Activated naive CD4-positive, alpha-beta T cell (primary cell): Measurements from ENCODE around the gene ARHGEF10L.
A peak's percentile ranks its signal among the peaks of the same experiment; 100 is the strongest.

Experiments used
- DNase-seq, 4 experiments: peaks; one replicate each; lab custom pipeline; 2025; lab: John Stamatoyannopoulos, UW

The ARHGEF10L gene

DNA sequence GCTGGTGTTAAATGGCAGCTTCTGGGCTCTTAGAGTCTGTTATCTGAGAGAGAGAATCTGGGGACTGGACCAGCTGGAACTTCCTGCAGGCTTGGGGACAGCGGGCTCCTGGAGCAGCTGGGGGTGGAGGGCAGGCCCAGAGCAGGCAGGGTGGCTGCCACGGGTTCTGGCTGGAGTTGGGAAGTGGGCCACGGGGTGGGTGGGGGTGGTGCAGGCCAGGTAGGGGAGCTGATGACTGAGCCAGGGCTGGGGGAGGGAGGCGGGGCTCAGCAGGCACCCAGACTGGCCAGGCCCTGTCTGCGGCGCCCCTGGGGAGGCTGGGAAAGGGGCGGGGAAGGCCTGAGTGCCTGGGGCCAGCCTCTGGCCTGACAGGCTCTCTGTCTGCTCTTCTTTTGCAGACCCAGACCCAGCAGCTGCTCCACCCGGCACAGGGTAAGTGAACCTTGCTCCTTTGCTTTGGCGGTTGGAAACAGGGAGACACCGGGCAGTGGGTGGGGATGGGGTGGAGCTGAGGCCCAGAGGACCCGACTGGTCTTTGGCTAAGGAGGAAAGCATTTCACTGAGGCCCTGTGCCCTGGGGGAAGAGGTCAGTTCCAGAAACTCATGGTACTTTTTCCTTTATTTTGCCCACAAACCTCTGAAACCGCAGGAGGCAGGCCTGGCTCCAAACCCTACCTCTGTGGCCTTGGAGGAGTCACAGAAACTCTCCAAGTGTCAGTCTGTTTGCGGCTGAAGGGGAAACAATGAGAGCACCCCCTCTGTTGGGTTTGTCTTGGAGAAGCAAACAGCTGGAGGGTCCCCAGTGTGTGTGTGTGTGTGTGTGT is 48.8 kb downstream of the ARHGEF10L start:
- no peak for DNase-seq

DNA sequence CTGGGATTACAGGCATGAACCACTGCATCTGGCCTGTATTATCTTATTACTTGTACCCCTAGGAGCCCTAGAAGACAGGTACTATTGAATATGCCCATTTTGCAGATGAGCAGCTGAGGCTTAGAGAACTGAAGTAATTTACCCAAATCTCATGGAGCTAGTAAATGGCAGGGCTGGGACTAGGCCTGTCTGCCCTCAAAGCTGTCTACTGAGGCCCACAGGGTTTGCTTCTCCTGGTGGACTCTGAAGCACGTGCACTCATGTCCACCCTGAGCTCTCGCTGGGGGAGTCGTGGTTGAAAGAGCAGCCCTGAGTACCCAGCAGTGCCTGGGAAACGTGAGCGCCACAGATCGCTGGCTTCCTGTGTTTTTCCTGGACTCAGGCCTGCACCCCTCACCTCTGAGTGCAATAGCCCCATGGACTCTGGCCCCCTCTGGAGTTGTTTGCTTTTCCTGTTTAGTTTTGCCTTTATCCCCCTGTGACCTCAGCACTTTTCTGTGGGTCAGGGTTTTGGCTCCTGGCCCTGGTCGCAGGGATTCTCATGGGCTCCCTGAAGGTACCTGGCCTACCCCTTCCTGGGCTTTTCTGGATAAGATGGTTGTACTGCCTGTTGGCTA is 52.4 kb downstream of the ARHGEF10L start:
- no peak for DNase-seq

DNA sequence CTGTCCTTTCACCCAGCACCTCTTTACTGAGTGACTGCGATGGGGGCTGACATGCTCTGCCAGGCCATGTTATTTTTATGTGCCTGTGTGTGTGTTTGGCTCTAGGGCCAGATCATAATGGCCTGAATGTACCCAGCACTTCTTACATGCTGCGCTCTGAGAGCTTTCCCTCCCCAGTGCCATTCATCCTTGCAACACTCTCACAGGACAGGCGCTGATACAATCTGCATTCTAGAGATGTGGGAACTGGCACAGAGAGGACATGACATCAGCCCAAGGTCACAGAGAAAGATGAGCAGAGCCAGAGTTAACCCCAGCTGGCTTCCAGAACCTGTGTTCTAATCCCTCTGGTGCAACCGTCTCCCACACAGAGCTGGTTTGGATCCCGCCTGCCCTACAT is 54.5 kb downstream of the ARHGEF10L start:
- DNase-seq: no peak

DNA sequence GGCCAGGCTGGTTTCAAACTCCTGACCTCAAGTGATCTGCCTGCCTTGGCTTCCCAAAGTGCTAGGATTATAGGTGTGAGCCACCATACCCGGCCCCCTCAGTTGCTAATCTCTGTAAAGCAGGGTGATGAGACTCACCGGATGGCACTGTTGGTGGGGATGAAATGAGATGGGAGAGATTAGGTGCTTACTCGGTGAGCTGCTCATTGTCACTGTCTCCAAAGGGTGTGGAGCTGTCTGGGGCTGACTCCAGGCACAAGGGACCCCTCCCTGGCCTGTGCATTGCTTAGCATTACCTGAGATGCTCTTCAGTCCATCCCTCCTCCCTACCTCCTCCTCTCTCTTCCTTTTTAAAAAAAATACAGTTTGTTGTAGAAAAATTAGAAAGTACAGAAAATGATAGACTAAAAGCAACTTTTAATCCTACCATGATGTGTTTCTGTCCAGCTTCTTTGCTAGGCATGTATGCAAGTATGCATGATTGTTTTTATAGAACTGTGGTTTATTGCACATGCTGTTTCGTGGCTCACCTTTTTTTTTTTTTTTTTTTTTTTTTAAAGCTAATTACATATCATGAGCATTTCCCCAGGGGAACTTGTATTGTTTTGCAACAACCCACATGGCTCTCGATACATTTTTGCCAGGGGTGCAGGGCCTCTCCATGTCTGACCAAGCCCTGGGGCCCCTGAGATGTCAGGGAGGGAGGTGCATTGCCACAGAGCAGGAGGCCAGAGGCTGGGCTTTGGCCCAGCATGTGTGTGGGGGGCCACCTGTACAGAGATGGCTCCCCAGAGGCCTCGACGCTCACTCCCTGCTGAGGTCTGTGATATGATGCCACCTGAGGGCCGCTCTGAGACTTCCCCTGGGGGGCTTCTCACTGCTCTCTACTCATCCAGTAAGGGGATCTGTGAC is 55.4 kb downstream of the ARHGEF10L start:
- no peak for DNase-seq

DNA sequence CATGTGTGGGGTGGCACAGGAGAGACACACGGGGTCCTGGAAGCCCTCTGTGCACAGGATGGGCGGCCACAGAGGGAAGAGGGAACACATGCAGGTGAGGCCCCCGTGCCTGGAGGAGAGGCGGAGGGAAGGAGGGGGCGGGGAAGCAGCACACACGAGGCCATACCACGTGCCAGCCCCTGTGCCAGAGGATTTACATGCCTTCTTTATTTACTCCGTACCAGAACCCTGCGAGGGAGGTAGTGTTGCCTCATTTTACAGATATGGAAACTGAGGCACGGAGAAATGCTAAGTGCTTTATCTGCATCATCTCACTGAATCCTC is 56.1 kb downstream of the ARHGEF10L start:
- DNase-seq: no peak

DNA sequence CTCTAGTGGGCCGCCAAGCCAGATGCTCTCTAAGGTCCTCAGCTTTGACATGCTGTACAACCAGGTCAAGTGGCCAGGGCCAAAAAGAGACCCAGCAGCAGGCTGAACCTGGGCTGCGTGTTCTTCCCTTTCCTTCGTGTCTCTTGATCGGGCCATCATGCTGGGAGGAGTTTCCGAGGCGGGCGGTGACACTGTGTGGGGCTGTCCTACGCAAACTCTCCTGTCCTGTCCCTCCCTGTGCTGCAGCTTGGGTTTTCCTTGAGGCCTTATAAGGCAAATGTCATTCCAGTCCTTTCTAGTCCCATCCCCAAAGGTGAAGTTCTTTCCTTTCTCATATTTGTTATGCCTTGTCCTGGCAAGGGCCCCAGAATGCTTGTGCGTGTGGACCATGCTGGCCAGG is 56.7 kb downstream of the ARHGEF10L start:
- DNase-seq: no peak

DNA sequence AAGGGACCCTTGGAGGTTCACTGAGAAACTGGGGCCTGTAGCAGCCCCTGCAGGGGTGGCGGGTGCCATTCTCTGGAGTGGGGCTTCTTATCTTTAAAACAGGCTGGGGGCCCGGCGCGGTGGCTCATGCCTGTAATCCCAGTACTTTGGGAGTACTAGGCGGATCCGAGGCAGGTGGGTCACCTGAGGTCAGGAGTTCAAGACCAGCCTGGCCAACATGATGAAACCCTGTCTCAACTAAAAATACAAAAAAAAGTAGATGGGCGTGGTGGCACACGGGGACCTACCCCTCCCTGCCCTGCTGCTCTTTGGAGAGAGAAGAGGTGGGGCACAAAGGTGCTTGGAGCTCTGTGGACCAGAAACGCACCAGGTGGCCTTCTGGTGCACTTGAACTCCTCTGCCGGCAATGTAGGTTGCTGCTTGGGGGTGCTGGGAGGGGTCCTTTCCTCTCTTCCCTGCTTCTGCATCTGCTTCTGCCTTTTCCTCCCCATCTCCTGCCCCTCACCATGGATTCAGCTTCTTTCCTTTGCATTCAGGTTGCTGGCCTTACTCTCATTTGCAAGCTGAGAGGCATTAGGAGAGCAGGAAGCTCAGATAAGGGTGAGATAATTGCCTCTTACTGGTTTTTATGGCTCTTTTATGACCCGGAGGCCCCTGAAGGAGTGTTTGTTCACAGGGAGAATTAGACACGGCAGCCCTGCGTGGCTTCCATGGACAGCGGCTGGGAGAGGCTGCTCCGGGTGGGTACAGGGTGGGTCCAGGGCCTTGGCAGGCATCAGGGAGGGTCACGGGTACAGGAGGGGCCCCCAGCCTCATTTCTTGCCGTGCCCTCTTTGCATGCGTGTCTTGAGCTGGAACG is 57.4 kb downstream of the ARHGEF10L start:
- DNase-seq: no peak

DNA sequence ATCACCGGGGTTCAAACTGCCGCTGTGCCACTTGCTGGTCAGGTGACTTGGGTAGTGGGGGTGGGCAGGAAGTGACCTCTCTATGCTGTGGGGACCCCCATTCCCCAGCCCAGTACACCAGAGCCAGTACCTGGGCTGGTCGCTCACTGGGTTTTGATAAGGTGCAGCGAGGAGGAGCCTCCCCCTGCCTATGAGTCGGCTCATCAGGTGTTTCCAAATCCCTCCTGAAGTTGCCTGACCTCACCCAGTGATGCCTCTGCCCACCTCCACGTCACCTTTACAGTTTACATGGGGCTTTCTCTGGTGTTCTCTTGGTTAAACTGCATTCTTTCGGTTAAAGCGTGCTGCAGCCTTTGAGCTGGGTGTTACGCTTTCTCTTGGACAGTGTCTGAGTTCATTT is 58.2 kb downstream of the ARHGEF10L start:
- no peak for DNase-seq

DNA sequence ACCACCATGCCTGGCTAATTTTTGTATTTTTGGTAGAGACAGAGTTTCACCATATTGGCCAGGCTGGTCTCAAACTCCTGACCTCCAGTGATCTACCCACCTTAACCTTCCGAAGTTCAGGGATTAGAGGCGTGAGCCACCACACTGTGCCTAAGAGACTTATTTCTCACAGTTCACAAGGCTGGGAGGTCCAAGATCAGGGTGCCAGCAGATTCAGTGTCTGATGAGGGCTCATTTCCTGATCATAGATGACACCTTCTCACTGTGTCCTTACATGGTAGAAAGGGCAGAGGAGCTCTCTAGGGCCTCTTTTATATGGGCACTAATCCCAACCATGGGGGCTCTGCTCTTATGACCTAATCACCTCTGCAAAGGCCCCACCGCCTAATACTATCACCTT is 58.8 kb downstream of the ARHGEF10L start:
- no peak for DNase-seq

DNA sequence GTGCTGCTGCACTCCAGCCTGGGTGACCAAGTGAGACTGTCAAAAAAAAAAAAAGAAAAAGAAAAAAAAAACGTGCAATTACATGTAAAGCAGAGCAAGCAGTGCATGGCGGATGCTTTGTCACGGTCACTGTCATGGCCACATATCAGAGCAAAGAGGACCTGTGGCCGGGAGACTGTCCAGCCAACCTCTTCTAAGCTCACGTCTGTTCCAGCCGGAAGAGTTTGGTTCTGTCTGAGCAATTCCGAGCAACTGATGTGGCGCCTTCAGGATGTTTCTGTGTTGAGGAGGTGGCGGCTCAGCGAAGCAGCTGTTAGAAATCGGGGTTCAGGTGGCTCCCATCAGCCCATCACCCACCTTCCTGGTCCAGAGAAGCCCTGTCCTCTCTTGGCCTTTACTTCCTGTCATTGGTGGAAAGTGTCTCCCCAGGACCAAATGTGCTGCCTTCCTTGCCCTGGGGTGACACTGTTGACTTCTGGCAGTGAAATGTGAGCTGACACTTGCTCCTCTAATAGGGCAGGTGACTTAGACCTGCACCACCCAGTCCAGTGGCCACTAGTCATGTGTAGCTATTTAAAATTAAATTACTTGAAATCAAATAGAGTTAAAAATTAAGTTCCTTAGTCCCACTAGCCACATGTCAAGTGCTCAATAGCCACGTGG is 59.9 kb downstream of the ARHGEF10L start:
- no peak for DNase-seq

DNA sequence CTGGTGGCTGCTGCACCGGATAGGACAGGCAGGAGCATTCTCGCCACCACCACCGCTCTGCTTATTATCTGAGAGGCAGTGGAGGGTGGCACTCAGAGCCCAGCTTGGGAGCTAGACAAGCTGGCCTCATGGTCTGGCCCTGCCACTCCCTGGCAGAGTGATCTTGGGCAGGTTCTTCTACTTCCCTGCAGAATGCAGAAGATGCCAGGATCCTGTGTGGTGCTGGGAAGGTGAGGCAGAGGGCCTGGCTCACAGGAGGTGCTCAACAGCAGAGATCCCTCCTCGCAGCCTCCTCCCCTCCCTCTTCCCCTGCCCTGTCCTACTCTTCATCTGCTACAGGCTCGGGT is 60.4 kb downstream of the ARHGEF10L start:
- DNase-seq: no peak

DNA sequence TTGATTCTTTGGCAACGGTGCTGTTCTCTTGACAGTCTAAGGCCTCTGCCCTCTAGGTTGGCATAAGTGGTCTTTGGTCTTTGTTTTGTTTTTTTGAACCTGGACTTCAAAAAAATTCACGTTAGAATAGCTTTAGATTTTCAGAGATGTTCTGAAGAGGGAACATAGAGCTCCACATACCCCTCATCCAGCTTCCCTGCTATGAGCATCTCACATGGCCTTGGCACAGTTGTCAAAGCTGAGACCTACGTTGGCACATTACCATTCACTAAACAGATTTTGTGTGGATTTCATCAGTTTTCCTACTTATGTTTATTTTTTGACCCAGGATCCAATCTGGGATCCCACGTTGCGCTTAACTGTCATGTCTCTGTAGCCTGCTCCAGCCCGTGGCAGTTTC is 60.8 kb downstream of the ARHGEF10L start:
- no peak for DNase-seq

DNA sequence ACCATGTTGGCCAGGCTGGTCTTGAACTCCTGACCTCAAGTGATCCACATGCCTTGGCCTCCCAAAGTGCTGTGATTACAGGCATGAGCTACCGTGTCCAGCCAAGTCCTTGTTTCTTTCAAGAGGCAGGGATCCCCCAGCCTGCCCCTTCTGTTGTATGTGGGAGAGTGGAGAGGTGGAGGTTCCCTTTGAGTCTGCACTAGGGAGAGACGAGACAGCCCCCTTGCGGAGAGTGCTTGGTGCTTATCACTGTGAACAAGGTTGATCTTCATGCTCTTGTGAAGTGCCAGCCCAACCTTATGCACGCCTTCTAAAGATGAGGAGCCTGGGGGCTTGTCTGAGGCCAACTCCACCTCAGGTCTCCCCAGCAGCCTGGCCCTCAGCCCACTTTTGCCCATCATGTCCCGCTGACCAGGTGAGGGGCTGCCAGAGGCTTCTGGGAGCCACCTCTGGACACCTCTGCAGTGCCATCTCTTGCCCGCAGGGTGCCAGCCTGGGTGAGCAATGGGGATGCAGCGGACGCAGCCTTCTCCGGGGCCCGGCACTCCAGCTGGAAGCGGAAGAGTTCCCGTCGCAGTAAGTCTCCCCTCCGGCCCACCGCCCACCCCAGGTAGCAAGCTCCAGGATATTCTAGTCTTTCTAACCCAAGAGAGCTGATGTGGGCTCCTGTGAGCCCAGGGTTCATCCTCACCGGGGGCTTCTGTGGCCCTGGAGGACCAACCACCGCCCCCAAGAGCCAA is 62.3 kb downstream of the ARHGEF10L start:
- DNase-seq: no peak

DNA sequence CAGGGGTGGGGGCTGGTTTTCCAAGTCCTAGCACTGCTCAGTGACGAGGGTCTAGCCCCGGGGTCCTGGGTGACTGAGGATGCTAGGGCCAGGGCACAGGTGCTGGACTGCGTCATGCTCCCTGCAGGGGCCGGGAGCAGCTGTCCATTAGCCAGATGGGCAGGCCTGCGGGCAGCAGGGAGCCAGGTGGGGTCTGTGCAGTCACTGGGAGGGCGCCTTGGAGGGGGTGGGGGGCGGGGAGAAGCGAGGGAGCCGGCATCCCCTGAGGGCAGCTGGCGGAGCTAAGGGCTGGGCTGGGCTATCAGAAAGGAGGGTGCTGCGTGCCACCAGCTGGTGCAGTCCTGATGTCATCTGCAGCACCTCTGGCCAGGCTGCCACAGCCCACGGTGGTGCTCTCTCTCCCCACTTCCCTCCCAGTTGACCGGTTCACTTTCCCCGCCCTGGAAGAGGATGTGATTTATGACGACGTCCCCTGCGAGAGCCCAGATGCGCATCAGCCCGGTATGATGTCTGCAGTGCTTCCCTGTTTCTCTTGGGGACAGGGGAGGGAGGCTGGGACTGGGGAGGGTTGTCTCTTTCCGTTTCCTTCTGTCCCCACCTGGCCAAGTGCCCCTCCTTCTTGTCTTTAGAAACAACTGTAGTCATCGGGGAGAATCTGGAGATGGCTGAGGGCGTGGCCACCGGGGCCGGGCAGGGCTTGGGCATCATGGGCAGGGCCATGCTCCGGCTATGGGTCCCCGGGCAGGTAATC is 63.8 kb downstream of the ARHGEF10L start:
- DNase-seq: no peak

DNA sequence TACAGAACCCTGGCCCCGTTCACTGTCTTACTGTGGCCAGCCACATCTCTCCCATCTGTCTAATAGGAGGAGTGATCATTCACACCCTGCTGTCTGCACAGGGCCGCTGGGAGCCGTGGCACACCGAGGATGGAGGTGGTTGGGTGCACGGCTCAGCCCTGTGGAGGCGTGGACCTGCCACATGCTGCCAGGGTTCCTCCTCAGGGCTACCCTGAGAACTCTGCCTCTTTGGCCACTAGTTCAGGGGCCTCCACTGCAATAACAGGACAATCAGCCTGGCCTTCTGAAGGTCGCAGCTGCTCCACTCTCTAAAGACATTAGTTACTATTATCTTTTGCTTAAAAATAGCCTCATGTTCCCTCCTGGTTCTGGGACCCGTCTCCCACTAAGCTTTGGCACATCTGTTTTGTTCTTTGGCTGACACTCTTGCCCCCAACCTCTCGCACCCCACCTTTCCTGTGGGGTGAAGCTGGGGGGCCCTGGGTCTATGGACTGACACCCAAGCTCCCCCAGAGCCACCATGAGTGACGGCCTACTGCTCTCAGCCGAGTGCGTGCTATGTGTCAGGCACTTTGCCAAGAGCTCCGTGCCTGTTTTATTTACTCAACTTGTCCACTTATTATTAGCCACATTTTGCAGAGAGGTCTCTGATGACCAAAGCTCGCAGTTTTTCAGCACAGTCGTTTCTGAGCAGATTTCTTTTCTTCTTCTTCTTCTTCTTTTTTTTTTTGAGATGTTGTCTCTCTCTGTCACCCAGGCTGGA is 66.3 kb downstream of the ARHGEF10L start:
- no peak for DNase-seq

DNA sequence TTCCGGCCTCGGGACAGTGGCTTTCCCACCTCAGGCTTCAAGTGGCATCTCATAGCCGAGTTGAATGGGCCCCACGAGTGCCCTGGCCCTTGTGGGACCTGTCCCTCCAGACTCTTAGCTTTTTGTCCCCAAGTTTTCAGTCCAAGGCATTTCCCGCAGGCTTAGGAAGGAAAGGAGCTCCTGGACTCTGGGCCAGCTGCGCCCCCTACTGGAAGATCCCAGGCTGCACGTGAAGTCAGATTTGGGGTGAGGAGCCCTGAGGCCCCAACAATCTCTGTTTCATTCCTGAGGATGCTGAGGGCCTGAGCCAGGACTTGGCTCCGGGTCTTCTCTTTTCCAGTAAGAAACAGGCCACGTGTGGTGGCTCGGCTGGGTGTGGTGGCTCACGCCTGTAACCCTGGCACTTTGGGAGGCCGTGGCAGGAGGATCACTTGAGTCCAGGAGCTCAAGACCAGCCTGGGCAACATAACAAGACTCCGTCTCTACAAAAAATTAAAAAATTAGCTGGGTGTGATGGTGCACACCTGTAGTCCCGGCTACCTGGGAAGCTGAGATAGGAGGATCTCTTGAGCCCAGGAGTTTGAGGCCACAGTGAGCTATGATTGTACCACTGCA is 67.4 kb downstream of the ARHGEF10L start:
- peak in 2 of 4 experiments; percentile 2 to 5 for DNase-seq

DNA sequence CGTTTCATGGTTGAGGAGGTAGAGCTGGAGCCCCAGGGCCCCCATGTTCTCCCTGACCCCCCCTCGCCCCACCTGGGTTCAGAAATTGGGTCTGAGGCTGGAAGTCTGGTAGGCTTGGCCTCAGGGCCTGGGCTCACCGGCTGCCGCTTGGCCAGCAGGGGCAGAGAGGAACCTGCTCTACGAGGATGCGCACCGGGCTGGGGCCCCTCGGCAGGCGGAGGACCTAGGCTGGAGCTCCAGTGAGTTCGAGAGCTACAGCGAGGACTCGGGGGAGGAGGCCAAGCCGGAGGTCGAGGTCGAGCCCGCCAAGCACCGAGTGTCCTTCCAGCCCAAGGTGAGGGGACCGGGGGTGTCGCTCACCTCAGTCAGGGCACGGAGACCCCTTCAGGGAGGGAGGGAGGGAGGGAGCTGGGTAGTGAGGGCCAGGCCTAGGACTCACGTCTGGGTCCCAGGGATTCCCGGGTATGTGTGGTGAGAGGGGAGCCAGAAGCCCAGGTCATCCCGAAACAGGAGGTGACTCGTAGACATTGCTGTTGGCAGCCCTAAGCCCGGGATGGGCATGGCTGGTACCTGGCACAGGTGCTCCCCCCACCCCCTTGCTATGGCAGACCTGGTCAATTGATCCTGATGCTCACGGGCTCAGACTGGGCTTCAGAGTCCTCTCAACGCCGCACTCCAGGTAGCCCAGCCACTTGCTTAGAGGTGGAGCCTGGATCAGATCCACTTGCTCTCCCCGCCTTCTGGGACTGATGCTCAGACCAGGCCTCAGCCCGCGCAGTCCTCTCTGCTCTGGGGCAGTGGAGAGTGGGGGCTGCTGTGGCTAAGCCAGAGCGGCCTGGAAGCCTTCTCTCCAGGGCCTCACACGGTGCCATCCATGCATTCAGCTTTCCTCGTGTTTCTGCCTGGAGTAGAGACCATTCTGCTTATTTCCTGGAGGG is 68.4 kb downstream of the ARHGEF10L start:
- no peak for DNase-seq

DNA sequence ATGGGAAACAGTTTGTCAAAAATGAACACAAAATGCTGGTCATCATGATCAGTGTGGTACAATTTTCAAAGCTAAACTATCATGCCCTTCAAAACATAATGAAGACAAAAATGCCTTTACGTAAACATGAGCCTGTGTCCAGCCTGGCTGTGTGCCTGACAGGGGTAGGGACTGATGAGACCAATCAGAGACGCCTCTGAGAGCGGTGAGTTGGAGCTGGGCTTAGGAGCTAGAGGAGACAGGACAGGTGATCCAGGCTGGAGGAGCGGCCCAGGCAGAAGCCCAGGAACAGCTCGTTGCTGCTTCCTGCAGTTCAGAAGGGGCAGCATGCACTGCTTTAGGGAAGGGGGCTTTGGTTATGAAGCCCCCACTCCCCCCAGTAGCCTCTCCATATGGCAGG is 70.0 kb downstream of the ARHGEF10L start:
- DNase-seq: no peak
